HEK293T (cell line): ENCODE data around the gene NOS2.

Experiments
- ARNT ChIP-seq: fragments of 450-650 bp; IDR thresholded peaks from 2 replicates; pipeline ENCODE4 v1.6.1; 2017; ENCODE audit warnings: mild to moderate bottlenecking
- BHLHE40 ChIP-seq: fragments of 450-650 bp; IDR thresholded peaks from 2 replicates; pipeline ENCODE4 v1.6.1; 2016; ENCODE audit warnings: mild to moderate bottlenecking, moderate library complexity, borderline replicate concordance
- CTBP1 ChIP-seq: fragments of 450-650 bp; IDR thresholded peaks from 2 replicates; pipeline ENCODE4 v1.6.1; 2016; ENCODE audit warnings: borderline replicate concordance
- ELF4 ChIP-seq: fragments of 450-650 bp; IDR thresholded peaks from 2 replicates; pipeline ENCODE4 v1.6.1; 2017; ENCODE audit warnings: antibody characterized with exemption
- FOXA1 ChIP-seq: fragments of 450-650 bp; IDR thresholded peaks from 2 replicates; pipeline ENCODE4 v1.6.1; 2016; ENCODE audit warnings: mild to moderate bottlenecking
- FOXK2 ChIP-seq: fragments of 450-650 bp; IDR thresholded peaks from 2 replicates; pipeline ENCODE4 v1.6.1; 2016; ENCODE audit warnings: mild to moderate bottlenecking
- HDGF ChIP-seq: fragments of 450-650 bp; IDR thresholded peaks from 2 replicates; pipeline ENCODE4 v1.6.1; 2017; ENCODE audit warnings: antibody characterized with exemption, borderline replicate concordance
- L3MBTL2 ChIP-seq: fragments of 450-650 bp; conservative IDR thresholded peaks from 2 replicates; pipeline ENCODE4 v1.6.1; 2016; ENCODE audit warnings: mild to moderate bottlenecking
- LEF1 ChIP-seq: fragments of 450-650 bp; IDR thresholded peaks from 2 replicates; pipeline ENCODE4 v1.6.1; 2017; ENCODE audit warnings: mild to moderate bottlenecking, borderline replicate concordance
- PKNOX1 ChIP-seq: fragments of 450-650 bp; IDR thresholded peaks from 2 replicates; pipeline ENCODE4 v1.6.1; 2016
- SP1 ChIP-seq: fragments of 450-650 bp; IDR thresholded peaks from 2 replicates; pipeline ENCODE4 v1.6.1; 2017
- SUZ12 ChIP-seq: fragments of 450-650 bp; IDR thresholded peaks from 2 replicates; pipeline ENCODE4 v1.6.1; 2016; ENCODE audit warnings: mild to moderate bottlenecking
- TARDBP ChIP-seq: fragments of 450-650 bp; IDR thresholded peaks from 2 replicates; pipeline ENCODE4 v1.6.1; 2016

GRCh38 chr17:27846042-27846655, 45.8 kb upstream of the NOS2 start:
- TF ChIP-seq TARDBP (no peak), FOXK2 (no peak), SUZ12 (no peak), ARNT (no peak), BHLHE40 (no peak), SP1 (no peak), LEF1 (no peak), ELF4 (no peak), L3MBTL2 (no peak), PKNOX1 (no peak), HDGF (no peak), CTBP1 (no peak), FOXA1 (no peak)
